Activated T-helper 9 cell treated with anti-CD3 and anti-CD28 coated beads, Interleukin-2, amount 50 U/mL, for 16 hours (primary cell): ENCODE measurements around the gene USHBP1.
A peak's percentile ranks its signal among the peaks of the same experiment; 100 is the strongest.

Source experiments
- DNase-seq: peaks from one replicate; pipeline ENCODE4 v3.0.0-alpha.2; 2020; ENCODE audit warnings: low read depth

The USHBP1 gene

DNA sequence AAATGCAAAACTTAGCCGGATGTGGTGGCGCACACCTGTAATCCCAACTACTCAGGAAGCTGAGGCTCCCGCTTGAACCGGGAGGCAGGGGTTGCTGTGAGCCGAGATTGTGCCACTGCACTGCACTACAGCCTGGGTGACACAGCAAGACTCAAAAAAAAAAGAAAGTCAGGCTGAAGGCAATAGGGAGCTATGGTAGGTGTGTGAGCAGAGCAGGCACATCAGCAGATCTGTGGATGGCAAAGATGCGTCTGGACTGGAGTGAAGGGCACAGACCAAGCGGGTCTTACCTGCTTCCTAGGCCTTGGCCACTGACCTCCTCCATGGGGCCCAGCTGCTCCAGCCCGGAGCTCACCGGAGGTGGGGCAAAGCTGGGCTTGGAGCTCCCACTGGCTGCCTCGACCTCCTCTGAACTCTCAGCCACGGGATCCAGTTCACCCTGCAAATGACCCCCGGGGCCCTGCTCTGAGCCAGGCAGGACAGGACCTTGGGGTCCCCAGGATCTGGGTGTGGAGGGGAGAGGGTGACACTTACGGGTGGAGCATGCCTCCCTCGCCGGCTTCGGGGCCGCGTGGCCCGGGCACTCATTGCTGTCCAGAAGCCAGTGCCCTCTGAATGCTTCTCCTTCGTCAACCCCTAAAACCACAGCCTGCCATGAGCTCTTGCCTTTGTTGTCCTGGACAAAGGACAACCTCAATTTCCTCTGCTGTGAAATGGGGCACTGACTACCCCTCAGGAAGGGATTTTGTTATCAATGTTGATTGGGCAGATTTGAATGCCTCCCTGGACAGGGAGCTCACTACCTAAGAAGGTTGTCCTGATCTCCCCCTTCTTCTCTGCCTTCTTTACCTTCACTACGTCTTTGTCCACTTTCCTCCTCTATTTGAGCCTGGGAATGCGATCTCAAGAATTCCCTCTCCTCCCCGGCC lies 569 bp downstream of the USHBP1 start:
- no peak for DNase-seq

DNA sequence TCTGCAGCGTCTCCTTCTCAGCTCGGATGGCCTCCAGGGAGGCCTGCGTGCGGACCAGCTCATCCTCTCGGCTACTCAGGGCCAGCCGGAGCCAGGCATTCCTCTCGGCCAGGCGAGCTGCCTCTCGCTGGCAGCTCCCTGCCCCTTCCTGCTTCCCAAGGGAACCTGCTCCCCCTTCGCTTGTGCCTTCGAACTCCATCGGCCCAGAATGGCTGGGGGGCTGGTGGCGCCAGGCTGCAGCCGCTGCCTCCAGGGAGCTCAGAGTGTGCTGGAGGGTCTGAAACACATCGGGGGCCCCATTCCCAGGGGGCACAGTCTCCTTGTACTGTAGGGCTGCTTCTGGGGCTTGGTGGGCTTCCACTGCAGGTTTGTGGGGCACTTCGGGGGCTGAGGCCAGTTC lies 2.0 kb downstream of the USHBP1 start:
- DNase-seq: no peak

DNA sequence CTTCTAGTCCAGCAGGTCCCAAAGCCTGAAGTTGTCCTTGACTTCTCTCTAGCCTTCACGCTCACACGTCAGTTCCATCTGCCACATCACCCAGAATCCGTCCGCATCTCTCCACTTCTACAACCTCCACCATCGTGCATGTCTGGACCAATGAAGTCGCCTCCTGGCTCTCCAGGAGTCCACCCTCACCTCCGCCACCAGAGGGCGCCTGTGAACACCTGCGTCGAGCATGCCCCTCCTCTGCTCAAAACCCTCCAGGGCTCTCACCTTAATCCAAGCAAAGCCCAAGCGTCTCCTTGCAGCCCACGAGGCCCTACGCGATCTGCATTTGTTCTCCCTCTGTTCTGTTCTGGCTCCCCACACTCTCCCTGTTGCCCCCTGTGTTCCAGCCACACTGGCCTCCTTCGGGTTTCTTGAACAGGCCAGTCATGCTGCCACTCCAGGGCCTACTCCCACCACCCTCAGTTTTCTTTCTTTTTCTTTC lies 3.7 kb downstream of the USHBP1 start:
- peak; percentile 87 for DNase-seq

DNA sequence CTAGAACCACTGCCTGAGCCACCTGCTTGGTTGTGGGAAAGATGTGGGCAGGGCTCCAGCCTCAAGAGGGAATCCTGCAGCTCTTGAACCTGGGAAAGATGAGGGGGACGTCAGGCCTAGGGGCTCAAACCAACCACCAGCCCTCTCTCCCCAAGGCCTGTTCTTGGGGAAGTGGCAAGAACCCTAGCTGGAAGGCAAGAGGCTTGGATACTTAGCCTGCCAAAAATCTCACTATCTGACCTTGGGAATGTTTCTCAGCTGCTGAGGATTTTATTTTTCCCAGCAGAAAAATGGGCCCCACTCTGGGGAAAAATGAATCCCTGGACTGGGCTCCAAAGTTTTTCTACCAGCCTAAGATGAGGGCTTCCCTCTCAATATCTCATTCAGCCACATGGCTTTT lies 4.6 kb downstream of the USHBP1 start:
- DNase-seq: no peak

DNA sequence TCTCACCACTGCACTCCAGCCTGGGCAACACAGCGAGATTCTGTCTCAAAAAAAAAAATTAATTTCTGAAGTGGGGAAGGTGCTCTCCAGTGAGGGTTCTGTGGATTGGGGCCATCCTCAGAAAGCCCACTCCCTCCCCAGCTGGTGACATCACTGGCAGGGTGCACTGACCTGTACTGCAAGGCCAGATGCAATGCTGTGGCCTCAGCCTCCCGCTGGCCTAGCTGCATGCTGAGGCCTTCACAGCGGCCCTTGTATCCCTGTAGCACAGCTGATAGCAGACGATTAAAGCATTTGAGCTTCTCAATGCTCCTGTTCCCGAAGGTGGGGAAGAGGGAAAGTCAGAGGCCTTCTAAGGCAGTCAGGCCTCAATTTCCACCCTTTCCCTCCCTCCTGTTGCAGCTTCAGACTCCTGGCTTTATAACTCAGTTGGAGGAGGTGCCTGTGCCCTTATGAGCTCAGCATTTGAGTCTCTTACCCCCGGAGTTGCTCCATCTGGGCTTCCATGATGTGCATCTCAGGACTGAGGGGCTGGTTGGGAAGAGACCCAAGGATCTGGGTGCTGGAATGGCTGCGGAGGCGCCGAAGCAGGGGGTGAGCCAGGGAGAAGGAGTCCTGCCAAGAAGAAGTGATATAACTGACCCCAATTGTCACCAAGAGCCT lies 5.3 kb downstream of the USHBP1 start:
- DNase-seq: no peak

DNA sequence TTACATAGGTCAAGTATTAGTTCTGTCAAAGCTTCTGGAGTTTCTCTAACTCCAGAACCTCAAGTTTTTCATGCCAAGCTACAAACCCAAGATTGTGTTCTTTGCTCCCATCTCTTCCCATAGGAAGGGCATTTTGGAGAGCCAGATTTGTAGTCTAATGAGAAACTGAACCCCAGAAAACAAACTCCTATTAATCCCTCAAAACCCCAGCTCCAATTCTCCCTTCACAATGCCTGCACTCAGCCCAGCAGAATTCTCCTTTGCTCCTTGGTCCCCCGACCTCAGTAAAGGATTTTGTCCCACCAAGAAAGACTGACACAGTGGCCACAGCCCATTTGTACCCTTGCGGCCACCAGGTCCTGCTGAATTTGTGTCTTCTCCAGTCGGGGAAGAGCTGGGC lies 8.4 kb downstream of the USHBP1 start:
- no peak for DNase-seq

DNA sequence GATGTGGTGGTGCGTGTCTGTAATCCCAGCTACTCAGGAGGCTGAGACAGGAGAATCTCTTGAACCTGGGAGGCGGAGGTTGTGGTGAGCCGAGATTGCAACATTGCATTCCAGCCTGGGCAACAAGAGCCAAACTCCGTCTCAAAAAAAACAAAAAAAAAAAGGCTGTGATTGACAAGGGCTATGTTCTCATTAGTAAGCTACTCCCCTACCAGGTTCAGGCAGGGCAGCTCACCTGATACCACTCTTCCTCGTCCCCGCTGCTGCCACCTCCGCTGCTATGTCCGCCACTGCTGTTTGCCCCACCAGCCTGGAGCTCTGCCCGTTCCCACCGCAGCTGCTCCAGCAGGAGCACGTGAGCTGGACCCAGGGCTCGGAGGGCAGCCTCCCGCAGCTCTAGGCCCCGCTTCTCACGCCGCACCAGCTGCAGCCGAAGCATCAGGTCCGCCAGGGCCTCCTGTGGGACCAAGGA lies 9.4 kb downstream of the USHBP1 start:
- no peak for DNase-seq

DNA sequence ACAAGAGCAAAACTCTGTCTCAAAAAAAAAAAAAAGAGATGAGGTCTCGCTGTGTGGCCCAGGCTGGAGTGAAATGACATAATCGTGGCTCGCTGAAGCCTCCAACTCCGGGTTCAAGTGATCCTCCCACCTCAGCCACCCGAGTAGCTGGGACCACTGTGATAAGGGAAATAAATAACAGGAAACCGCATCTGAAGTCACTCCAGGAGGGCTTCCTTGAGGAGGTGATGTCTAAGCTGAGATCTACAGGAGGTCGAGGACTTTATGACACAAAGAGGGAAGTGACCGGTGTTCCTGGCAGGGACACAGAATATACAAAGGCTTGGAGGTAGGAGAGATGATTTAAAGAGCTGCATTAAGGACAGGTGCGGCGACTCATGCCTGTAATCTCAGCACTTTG lies 9.9 kb downstream of the USHBP1 start:
- DNase-seq: no peak

DNA sequence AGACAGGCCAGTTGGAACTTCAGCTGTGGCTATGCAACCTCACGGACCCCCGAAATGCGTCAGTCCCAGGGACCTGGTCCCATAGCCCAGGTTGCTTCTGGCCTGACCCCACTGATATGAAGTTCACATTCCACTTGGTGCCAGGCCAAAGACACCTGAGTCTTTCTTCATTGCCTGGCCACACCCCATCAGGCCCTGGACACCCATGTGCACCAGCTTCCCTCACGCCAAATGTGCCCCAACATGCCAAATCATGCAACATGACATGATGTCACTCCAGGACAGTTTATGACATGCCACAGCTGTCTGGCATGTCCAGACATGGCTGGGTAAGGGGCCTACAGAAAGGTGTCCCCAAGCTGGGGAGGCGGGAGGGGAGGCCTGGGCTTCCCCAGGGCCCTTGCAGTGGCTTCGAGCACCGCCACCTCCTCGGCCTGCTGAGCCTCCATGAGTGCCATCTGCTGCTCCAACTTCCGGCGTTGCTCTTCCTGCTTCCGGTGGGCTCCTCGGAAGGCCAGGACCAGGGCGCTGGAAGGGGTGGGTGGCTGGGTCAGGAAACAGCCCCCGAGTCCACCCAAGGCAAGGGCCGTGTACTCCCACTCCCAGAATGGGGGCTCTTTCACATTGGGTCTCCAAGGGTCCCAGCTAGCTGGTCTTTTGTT lies 14.5 kb downstream of the USHBP1 start:
- no peak for DNase-seq

DNA sequence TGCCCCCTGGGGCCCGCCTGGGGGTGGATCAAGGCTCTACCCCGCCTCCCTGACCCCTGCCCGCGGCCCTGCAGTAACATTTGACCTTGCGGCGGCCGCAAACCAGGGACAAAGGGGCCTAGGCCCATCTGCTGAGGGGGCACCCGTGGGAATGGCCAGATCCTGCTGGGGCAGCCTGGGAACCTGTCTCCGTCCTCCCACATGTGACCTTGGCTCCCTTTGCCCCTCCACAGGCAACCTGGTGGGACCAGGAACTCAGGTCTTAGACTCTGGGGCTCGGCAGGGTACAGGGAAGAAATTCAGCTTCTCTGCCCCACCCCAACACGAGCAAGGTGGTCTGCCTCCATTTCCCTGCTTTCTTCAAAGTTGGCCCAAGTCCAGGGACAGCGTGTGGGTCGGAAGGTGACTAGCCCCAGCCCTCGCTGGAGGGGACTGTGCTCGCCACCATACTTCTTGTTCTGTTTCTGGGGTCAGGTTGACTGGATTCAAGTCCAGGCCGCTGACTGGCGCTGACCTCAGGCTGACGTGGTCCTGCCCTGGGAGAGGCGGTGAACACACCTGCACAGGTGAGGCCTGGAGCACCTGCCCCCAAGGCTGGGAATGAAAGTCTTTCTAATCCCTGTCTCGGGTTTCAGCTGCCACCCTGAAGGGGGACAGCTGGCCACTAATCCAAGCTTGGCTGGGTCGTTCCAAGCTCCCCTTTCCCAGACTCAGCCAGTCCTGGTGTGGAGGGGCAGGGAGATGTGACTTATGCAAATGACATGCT lies 16.4 kb downstream of the USHBP1 start:
- no peak for DNase-seq

DNA sequence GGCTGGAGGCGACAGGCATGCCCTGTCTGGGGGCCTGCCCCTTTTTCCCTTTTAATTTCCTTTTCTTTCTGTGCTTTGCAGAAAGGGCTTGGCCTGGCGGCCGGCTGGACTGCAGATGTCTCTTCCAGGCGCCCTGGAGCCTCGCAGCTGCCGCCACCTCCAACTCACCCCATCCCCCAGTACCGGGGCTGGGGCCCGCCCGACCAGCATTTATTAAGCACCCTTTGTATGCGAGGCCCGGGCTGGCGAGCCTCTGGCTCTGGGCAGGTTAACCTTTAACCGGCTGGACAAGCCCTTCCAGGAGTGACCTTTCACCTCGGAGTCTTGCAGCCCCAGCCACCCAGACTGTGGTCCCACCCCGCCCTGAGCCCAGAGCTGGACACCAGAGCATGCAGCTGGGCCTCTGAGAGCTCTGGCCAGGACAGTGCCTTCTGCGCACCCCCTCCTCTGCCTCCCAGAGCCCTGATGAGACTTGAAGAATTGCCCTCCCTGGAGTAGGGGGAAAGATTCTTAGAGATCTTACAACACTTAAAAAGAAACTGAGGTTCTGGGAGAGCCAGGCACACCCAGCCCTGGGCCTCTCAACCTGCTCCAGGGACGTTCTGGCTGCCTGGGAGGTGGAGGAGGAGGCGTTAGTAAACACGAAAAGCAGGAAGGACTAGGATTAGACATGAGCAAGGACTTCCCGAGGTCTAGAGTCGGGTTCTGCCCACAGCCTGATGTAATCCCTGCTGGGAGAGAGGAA lies 17.7 kb downstream of the USHBP1 start:
- DNase-seq: no peak

DNA sequence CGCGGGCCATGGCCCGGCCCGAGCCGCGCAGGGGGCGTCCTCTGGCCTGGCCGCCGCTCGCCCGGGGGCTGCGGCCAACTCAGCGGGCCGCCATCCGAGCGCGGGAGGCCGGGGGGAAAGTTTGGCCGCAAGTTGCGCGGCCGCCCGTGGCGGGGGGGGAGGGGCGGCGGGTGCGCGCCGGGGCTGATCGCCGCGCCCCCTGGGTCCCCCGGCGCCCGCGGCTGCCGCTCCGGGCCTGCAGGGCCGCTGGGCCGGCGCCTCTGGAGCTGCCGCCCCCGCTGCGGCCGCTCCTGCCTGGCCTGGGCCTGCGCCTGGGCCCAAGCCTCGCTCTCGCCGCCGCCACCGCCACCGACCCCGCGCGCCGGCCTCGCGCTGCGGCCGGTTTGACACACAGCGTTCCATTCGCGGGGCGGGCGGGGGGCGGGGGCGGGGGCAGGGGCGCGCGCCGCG lies 19.0 kb downstream of the USHBP1 start, which contains the start of gene NR2F6:
Gene NR2F6 (minus strand): TSS at position 385 of the 450 bp plus-strand sequence. CDS start 699 bp downstream, outside the sequence.
- no peak for DNase-seq

DNA sequence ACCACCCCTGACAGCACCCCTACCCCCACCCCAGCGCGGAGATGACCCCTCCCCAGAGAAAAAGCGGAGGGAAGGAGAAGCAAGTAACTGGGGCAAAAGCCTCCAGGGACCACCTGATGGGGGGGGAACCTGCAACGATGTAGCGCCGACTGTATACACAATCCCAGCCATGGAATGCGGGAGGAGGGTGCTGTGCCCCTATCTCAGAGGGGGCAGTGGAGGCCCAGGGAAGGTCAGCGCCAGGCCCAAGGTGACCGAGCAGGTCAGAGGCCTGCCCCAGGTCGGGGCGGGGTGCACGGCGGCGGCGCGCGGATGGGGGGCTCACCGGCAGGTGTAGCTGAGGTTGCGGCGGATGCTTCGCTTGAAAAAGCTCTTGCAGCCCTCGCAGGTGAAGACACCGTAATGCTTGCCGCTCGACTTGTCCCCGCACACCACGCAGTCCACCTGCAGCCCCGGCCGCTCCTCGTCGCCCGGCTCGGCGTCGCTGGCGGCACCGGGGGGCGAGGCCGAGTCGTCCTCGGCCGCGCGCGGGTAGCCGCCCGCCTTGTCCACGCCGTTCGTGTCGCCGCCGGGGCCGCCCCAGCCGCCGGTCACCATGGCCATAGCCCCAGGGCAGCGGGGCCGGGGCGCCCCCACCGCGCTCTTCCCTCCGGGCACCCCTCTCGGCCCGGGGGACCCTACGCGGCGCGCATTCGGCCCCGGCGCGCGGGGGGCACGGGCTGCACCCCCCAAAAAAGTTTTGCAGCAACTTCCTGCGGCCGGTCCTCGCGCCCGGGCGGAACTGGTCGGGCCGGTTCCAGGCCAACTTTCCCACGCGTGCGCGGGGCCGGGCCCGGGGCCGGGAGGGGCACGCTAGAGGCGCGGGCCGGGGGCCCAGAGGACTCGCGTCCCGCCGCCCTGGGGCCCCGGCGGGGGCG lies 19.7 kb downstream of the USHBP1 start:
- DNase-seq: no peak

DNA sequence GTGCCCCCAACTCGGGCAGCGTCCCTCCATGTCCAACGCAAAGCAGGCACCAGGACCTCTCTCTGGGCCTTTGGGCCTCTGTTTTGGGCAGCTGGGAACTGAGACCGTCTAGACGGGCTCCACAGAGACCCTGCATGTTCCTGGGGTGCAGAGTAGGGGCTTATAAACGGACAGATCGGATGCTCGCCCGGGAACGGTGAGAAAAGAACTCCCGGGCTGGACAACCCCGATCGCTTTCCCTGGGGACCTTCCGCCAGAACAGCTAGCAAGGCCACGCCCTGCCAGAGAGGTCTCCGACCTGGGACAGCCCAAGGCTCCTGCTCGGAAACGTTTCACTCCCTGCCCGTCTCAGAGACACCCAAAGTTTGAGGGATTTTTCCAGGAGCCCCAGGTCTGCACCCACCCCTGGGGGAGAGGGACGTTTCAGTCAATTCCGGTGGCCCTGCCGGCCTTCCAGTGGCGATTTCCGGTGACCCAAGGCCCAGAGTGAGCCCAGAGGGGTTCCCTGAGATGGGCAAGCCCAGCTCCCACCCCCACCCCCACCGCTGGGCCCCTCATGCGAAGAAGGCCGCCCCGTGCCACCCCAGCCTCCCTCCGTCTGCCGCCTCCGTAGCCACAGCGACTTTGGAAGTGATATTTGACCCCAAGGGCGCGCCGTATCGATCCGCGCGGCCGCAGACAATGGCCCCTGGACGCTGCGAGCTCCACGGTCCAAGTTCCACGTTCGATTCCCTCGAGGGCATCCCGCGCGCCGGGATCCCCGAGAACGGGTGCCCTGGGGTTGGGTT lies 20.5 kb downstream of the USHBP1 start:
- no peak for DNase-seq

DNA sequence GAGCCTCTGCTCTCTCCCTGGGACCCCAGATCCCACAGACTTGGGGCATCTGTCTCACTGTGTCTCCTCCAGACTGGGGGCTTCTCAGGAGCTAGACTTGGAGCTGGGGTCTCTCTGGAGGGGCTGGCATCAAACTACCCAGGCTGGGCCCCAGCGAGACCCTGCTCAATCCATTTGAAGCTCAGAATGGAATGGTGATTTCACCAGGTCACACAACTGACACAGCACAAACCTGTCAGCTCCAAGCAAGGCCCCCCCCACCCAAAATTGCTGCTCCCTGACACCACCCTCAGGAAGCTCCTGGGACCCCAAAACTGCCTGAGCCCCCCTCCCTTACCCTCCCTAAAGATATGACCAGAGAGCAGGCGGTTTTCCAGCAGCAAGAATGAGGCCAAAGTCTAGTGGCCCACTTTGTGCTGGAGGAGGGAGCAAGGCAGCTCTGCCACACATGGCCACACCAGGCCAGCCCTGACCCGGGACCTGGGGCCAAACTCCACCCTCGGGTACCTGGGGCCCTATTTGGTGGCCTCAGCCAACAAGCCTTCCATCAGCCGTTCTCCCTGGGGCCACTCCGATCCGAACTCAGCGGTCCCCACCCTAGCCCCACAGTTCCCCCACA lies 21.2 kb downstream of the USHBP1 start:
- DNase-seq: no peak

DNA sequence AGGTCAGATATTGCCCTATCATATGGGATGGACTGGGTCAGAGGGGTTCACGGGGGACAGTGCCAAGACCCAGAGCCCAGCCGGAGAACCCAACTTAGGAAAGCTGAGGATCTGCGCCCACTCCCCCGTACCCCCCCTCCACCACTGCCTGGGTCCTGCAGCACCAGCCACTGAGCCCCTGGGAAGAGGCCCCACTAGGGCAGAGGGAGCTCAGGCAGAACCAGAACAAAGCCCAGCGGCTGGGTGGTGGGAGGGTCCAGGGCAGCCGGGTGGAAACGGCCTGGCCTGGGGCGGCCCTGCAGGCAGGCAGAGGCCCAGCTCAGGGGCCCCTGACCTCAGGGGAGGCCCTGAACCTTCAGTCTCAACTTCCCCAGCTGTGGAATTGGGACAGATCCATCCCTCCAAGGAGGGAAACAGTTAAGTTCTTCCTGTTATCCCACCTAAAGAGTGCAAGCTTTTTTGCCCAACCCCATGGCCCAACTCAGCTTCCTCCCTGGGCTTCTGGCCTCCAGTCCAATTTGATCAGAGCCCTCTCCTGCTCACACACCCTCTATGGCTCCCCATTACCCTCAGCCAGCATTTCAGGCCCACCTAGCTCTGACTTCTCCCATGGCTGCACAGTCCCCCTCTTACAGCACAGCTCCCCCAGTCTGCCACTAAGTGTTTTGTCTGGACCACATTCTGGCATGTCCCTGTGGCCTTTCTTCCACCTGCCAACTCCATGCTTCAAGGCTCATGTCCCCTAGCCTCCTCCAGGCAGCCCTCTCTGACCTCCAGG lies 21.9 kb downstream of the USHBP1 start:
- DNase-seq: no peak

DNA sequence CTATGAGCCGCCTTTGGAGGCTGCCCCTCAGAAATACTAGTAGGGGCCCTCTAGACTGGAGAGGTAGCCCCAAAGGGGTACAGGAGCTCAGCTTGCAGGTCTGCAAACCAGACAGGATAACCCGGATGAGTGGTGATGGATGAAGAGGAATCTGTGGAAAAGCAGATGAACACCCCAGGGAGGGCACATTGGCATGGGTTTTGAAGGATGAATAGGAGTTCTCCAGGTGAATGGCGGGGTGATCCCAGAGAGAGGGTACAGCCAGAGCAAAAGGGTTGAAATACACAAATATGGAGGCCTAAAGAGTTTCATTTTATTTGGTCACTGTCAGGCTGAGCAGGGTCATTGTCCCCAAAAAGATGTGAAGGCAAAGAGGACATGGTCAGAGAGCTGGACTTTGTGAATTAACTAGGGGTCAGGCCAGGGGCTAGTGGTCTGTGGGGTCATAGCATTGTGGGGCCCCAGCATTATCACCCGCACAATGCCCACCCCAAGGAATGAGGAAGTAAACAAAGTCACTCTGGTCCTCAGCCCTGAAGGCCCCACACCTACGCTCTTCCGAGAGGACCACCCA lies 23.6 kb downstream of the USHBP1 start:
- no peak for DNase-seq
